ENCODE data around the gene NFX1.
"Not testable (repeated sequence)": the region's sequence is repeated elsewhere in the genome, so short reads cannot be mapped to it uniquely, and the experiment has no call there.

The NFX1 gene

GRCh38 chr9:33380390-33381094 lies 90.2 kb downstream of the NFX1 start:
- TF ChIP-seq EZH2phosphoT487 (IDR thresholded peaks at IDR 0.05; ENCODE audit: borderline replicate concordance) (no peak), CTCF (conservative IDR thresholded peaks at IDR 0.05; ENCODE audit: low read length) (no peak)
- Histone ChIP-seq H3F3A (ENCODE audit: low read depth) (no peaks in the 10 kb centered on the region), H3K9me3 (ENCODE audit: insufficient read depth, low read depth, low read length) (no peaks in the 10 kb centered on the region), H3K4me1 (ENCODE audit: insufficient read depth, low read length, poor library complexity, severe bottlenecking) (no peaks in the 10 kb centered on the region), H3K27me3 (ENCODE audit: insufficient read depth, low read length, poor library complexity, severe bottlenecking) (no peaks in the 10 kb centered on the region), H3K4me2 (ENCODE audit: low read depth, low read length, poor library complexity, severe bottlenecking) (no peak overlapping the region), H4K20me1 (ENCODE audit: insufficient read depth, low read length, poor library complexity, severe bottlenecking) (no peaks in the 10 kb centered on the region), H3K9me2 (replicated peaks; ENCODE audit: low read depth, low read length) (no peaks in the 10 kb centered on the region), H3K36me3 (ENCODE audit: insufficient read depth, low read length) (no peaks in the 10 kb centered on the region), H2AFZ (ENCODE audit: low read length) (no peak overlapping the region), H3K4me3 (ENCODE audit: low read length, poor library complexity, severe bottlenecking) (no peak overlapping the region), H3K9ac (ENCODE audit: low read depth, low read length, poor library complexity, severe bottlenecking) (no peak overlapping the region), H3K79me2 (ENCODE audit: insufficient read depth, low read length) (no peaks in the 10 kb centered on the region)

- TF ChIP-seq EZH2phosphoT487 (IDR thresholded peaks at IDR 0.05; ENCODE audit: borderline replicate concordance) = no peak
- no peak for TF ChIP-seq CTCF (conservative IDR thresholded peaks at IDR 0.05; ENCODE audit: low read length)
- Histone ChIP-seq H3K4me1 (ENCODE audit: insufficient read depth, low read length, poor library complexity, severe bottlenecking) (no peaks in the 10 kb centered on the region), H3F3A (ENCODE audit: low read depth) (no peaks in the 10 kb centered on the region), H4K20me1 (ENCODE audit: insufficient read depth, low read length, poor library complexity, severe bottlenecking) (no peaks in the 10 kb centered on the region), H3K79me2 (ENCODE audit: insufficient read depth, low read length) (no peaks in the 10 kb centered on the region), H3K36me3 (ENCODE audit: insufficient read depth, low read length) (no peaks in the 10 kb centered on the region), H3K9ac (ENCODE audit: low read depth, low read length, poor library complexity, severe bottlenecking) (no peak overlapping the region), H3K4me2 (ENCODE audit: low read depth, low read length, poor library complexity, severe bottlenecking) (no peak overlapping the region), H2AFZ (ENCODE audit: low read length) (no peak overlapping the region), H3K27me3 (ENCODE audit: insufficient read depth, low read length, poor library complexity, severe bottlenecking) (no peaks in the 10 kb centered on the region), H3K9me2 (replicated peaks; ENCODE audit: low read depth, low read length) (no peaks in the 10 kb centered on the region), H3K4me3 (ENCODE audit: low read length, poor library complexity, severe bottlenecking) (no peak overlapping the region), H3K9me3 (ENCODE audit: insufficient read depth, low read depth, low read length) (no peaks in the 10 kb centered on the region)
These were observed 91.0 kb downstream of the NFX1 start for GRCh38 chr9:33381231-33381791.

GRCh38 chr9:33382397-33382796 lies 92.1 kb downstream of the NFX1 start:
- H3K4me3 ChIP-seq (ENCODE audit: low read length, poor library complexity, severe bottlenecking); H2AFZ ChIP-seq (ENCODE audit: low read length); H3K4me2 ChIP-seq (ENCODE audit: low read depth, low read length, poor library complexity, severe bottlenecking); H3K9ac ChIP-seq (ENCODE audit: low read depth, low read length, poor library complexity, severe bottlenecking); H3K36me3 ChIP-seq (ENCODE audit: insufficient read depth, low read length); H3K9me2 ChIP-seq (replicated peaks; ENCODE audit: low read depth, low read length); H3K4me1 ChIP-seq (ENCODE audit: insufficient read depth, low read length, poor library complexity, severe bottlenecking); H3K27me3 ChIP-seq (ENCODE audit: insufficient read depth, low read length, poor library complexity, severe bottlenecking); H3K9me3 ChIP-seq (ENCODE audit: insufficient read depth, low read depth, low read length); H4K20me1 ChIP-seq (ENCODE audit: insufficient read depth, low read length, poor library complexity, severe bottlenecking); H3F3A ChIP-seq (ENCODE audit: low read depth); H3K79me2 ChIP-seq (ENCODE audit: insufficient read depth, low read length): not testable (repeated sequence)

GRCh38 chr9:33383396-33383795 lies 93.1 kb downstream of the NFX1 start:
- H3K79me2 ChIP-seq (ENCODE audit: insufficient read depth, low read length); H3K27me3 ChIP-seq (ENCODE audit: insufficient read depth, low read length, poor library complexity, severe bottlenecking): not testable (repeated sequence)

GRCh38 chr9:33385536-33385935 lies 95.2 kb downstream of the NFX1 start:
- H3K9me2 ChIP-seq (replicated peaks; ENCODE audit: low read depth, low read length); H3K27me3 ChIP-seq (ENCODE audit: insufficient read depth, low read length, poor library complexity, severe bottlenecking); H3K9ac ChIP-seq (ENCODE audit: low read depth, low read length, poor library complexity, severe bottlenecking); H3F3A ChIP-seq (ENCODE audit: low read depth); H3K4me1 ChIP-seq (ENCODE audit: insufficient read depth, low read length, poor library complexity, severe bottlenecking); H2AFZ ChIP-seq (ENCODE audit: low read length); H3K4me3 ChIP-seq (ENCODE audit: low read length, poor library complexity, severe bottlenecking); H4K20me1 ChIP-seq (ENCODE audit: insufficient read depth, low read length, poor library complexity, severe bottlenecking); H3K36me3 ChIP-seq (ENCODE audit: insufficient read depth, low read length); H3K9me3 ChIP-seq (ENCODE audit: insufficient read depth, low read depth, low read length); H3K79me2 ChIP-seq (ENCODE audit: insufficient read depth, low read length); H3K4me2 ChIP-seq (ENCODE audit: low read depth, low read length, poor library complexity, severe bottlenecking): not testable (repeated sequence)

More at GRCh38 chr9:33383396-33383795, 93.1 kb downstream of the NFX1 start:
- not testable (repeated sequence) for H3K4me1 ChIP-seq (ENCODE audit: insufficient read depth, low read length, poor library complexity, severe bottlenecking); H3K9me2 ChIP-seq (replicated peaks; ENCODE audit: low read depth, low read length); H2AFZ ChIP-seq (ENCODE audit: low read length); H4K20me1 ChIP-seq (ENCODE audit: insufficient read depth, low read length, poor library complexity, severe bottlenecking); H3K36me3 ChIP-seq (ENCODE audit: insufficient read depth, low read length); H3K4me2 ChIP-seq (ENCODE audit: low read depth, low read length, poor library complexity, severe bottlenecking); H3K4me3 ChIP-seq (ENCODE audit: low read length, poor library complexity, severe bottlenecking); H3K9ac ChIP-seq (ENCODE audit: low read depth, low read length, poor library complexity, severe bottlenecking); H3F3A ChIP-seq (ENCODE audit: low read depth); H3K9me3 ChIP-seq (ENCODE audit: insufficient read depth, low read depth, low read length)

- not testable (repeated sequence) for H3K4me1 ChIP-seq (ENCODE audit: insufficient read depth, low read length, poor library complexity, severe bottlenecking); H2AFZ ChIP-seq (ENCODE audit: low read length); H3K79me2 ChIP-seq (ENCODE audit: insufficient read depth, low read length); H3K9ac ChIP-seq (ENCODE audit: low read depth, low read length, poor library complexity, severe bottlenecking); H3F3A ChIP-seq (ENCODE audit: low read depth); H3K27me3 ChIP-seq (ENCODE audit: insufficient read depth, low read length, poor library complexity, severe bottlenecking); H3K9me2 ChIP-seq (replicated peaks; ENCODE audit: low read depth, low read length); H3K9me3 ChIP-seq (ENCODE audit: insufficient read depth, low read depth, low read length); H3K36me3 ChIP-seq (ENCODE audit: insufficient read depth, low read length); H3K4me2 ChIP-seq (ENCODE audit: low read depth, low read length, poor library complexity, severe bottlenecking); H4K20me1 ChIP-seq (ENCODE audit: insufficient read depth, low read length, poor library complexity, severe bottlenecking); H3K4me3 ChIP-seq (ENCODE audit: low read length, poor library complexity, severe bottlenecking)
These were observed 95.8 kb downstream of the NFX1 start for GRCh38 chr9:33385979-33386640.
